ENCODE measurements around the gene GPD1L.

The GPD1L gene

GRCh38 chr3:32125012-32125411 lies 18.6 kb downstream of the GPD1L start:
- DNase-seq (ENCODE audit: low read depth in 2 of 2) = no peak
- no peak for TF ChIP-seq CTCF (IDR thresholded peaks at IDR 0.05; ENCODE audit: low read depth, low read length)
- no peak overlapping the region for H3K4me3 ChIP-seq (replicated peaks in 1 of 2; ENCODE audit: low read depth in 2 of 2, low read length in 2 of 2)

GRCh38 chr3:32126305-32127015 lies 20.0 kb downstream of the GPD1L start:
- no peak overlapping the region for H3K4me3 ChIP-seq (replicated peaks in 1 of 2; ENCODE audit: low read depth in 2 of 2, low read length in 2 of 2)
- TF ChIP-seq CTCF (IDR thresholded peaks at IDR 0.05; ENCODE audit: low read depth, low read length) = no peak
- DNase-seq (ENCODE audit: low read depth in 2 of 2) = no peak

- H3K4me3 ChIP-seq (replicated peaks in 1 of 2; ENCODE audit: low read depth in 2 of 2, low read length in 2 of 2) = no peak overlapping the region
- DNase-seq (ENCODE audit: low read depth in 2 of 2) = no peak
- TF ChIP-seq CTCF (IDR thresholded peaks at IDR 0.05; ENCODE audit: low read depth, low read length) = no peak
Observed at GRCh38 chr3:32127219-32127826, 20.9 kb downstream of the GPD1L start.

- H3K4me3 ChIP-seq (replicated peaks in 1 of 2; ENCODE audit: low read depth in 2 of 2, low read length in 2 of 2) = no peak overlapping the region
- TF ChIP-seq CTCF (IDR thresholded peaks at IDR 0.05; ENCODE audit: low read depth, low read length) = no peak
- DNase-seq (ENCODE audit: low read depth in 2 of 2) = no peak
Observed at GRCh38 chr3:32128936-32129335, 22.5 kb downstream of the GPD1L start.

GRCh38 chr3:32129832-32130231 lies 23.4 kb downstream of the GPD1L start:
- no peak for TF ChIP-seq CTCF (IDR thresholded peaks at IDR 0.05; ENCODE audit: low read depth, low read length)
- DNase-seq (ENCODE audit: low read depth in 2 of 2) = no peak
- no peak overlapping the region for H3K4me3 ChIP-seq (replicated peaks in 1 of 2; ENCODE audit: low read depth in 2 of 2, low read length in 2 of 2)

GRCh38 chr3:32132121-32132520 lies 25.7 kb downstream of the GPD1L start:
- H3K4me3 ChIP-seq (replicated peaks in 1 of 2; ENCODE audit: low read depth in 2 of 2, low read length in 2 of 2) = no peak overlapping the region
- DNase-seq (ENCODE audit: low read depth in 2 of 2) = no peak
- no peak for TF ChIP-seq CTCF (IDR thresholded peaks at IDR 0.05; ENCODE audit: low read depth, low read length)

Measured in cardiac fibroblast (primary cell).